ENCODE data around the gene NUDT14. TPM values are rescaled to one million over a fixed set of nuclear protein-coding genes. Genes with fewer than 3 reads are reported as not detected.

The NUDT14 gene
- polyA plus RNA-seq, 3 donors, result 22.0 to 37.4 (median 23.9) TPM

GRCh38 chr14:105136401-105137322 lies 44.5 kb downstream of the NUDT14 start:
- no peak overlapping the region for H3K9ac ChIP-seq (ENCODE audit: insufficient read depth, low read length, poor library complexity, severe bottlenecking)
- H3K4me1 ChIP-seq (ENCODE audit: control insufficient read depth in 1 of 2, insufficient read depth in 2 of 2, low read length in 2 of 2), result no peaks in the 10 kb centered on the region
- H3K4me1 Mint-ChIP-seq, result no peaks in the 10 kb centered on the region
- H3K36me3 Mint-ChIP-seq, result no peaks in the 10 kb centered on the region
- intact Hi-C loops (cut with micrococcal nuclease), result no loop called here
- no peaks in the 10 kb centered on the region for H3K79me2 ChIP-seq (ENCODE audit: insufficient read depth, low read length)
- H3K27me3 ChIP-seq (ENCODE audit: control insufficient read depth in 2 of 2, insufficient read depth in 2 of 2, low read length in 2 of 2), result no peaks in the 10 kb centered on the region
- H4K20me1 ChIP-seq (ENCODE audit: insufficient read depth, low read length), result no peaks in the 10 kb centered on the region
- H3K4me2 ChIP-seq (replicated peaks; ENCODE audit: extremely low read depth, low read length, poor library complexity, severe bottlenecking), result no peak overlapping the region
- H3K9me3 ChIP-seq (replicated peaks in 1 of 2; ENCODE audit: control insufficient read depth in 1 of 2, insufficient read depth in 1 of 2, low read length in 2 of 2), result peaks cover 15 to 19% of the 10 kb centered on the region in 2 donors
- H3K36me3 ChIP-seq (replicated peaks in 1 of 2; ENCODE audit: control insufficient read depth in 1 of 2, insufficient read depth in 2 of 2, low read length in 2 of 2), result no peaks in the 10 kb centered on the region
- H3K27ac ChIP-seq (ENCODE audit: low read depth in 1 of 2, low read length in 2 of 2), result no peak overlapping the region
- no peak for DNase-seq
- WGBS (ENCODE audit: insufficient coverage), result 92% methylated on average over 49 of the region's 50 CpGs
- TF ChIP-seq CTCF (IDR thresholded peaks at IDR 0.05), result no peak
- H3K27me3 Mint-ChIP-seq (ENCODE audit: low read depth in 3 of 3), result peaks cover 5 to 9% (median 8%) of the 10 kb centered on the region in 3 donors
- H3K4me3 ChIP-seq (replicated peaks in 1 of 3; ENCODE audit: low read depth in 2 of 3, low read length in 3 of 3), result no peak overlapping the region
- no peak overlapping the region for H3K4me3 Mint-ChIP-seq
- no peak overlapping the region for H3K27ac Mint-ChIP-seq
- H3K9me3 Mint-ChIP-seq, result peaks cover 14 to 30% (median 17%) of the 10 kb centered on the region in 7 donors
- H2AFZ ChIP-seq (ENCODE audit: insufficient read depth, low read depth, low read length, poor library complexity, severe bottlenecking), result no peak overlapping the region

GRCh38 chr14:105135700-105136395 lies 45.3 kb downstream of the NUDT14 start:
- Histone ChIP-seq H3K79me2 (ENCODE audit: insufficient read depth, low read length) (no peaks in the 10 kb centered on the region), H3K4me1 (ENCODE audit: control insufficient read depth in 1 of 2, insufficient read depth in 2 of 2, low read length in 2 of 2) (no peaks in the 10 kb centered on the region), H2AFZ (ENCODE audit: insufficient read depth, low read depth, low read length, poor library complexity, severe bottlenecking) (no peak overlapping the region), H3K9me3 (replicated peaks in 1 of 2; ENCODE audit: control insufficient read depth in 1 of 2, insufficient read depth in 1 of 2, low read length in 2 of 2) (peaks cover 21 to 22% of the 10 kb centered on the region in 2 donors), H3K9ac (ENCODE audit: insufficient read depth, low read length, poor library complexity, severe bottlenecking) (no peak overlapping the region), H3K4me3 (replicated peaks in 1 of 3; ENCODE audit: low read depth in 2 of 3, low read length in 3 of 3) (no peak overlapping the region), H4K20me1 (ENCODE audit: insufficient read depth, low read length) (no peaks in the 10 kb centered on the region), H3K36me3 (replicated peaks in 1 of 2; ENCODE audit: control insufficient read depth in 1 of 2, insufficient read depth in 2 of 2, low read length in 2 of 2) (no peaks in the 10 kb centered on the region), H3K27me3 (ENCODE audit: control insufficient read depth in 2 of 2, insufficient read depth in 2 of 2, low read length in 2 of 2) (no peaks in the 10 kb centered on the region), H3K27ac (ENCODE audit: low read depth in 1 of 2, low read length in 2 of 2) (no peak overlapping the region), H3K4me2 (replicated peaks; ENCODE audit: extremely low read depth, low read length, poor library complexity, severe bottlenecking) (no peak overlapping the region)
- no peak overlapping the region for H3K27ac Mint-ChIP-seq
- H3K4me1 Mint-ChIP-seq, result no peaks in the 10 kb centered on the region
- intact Hi-C loops (cut with micrococcal nuclease), result no loop called here
- 100% methylated on average over 4 of the region's 14 CpGs for WGBS (ENCODE audit: insufficient coverage)
- no peak for DNase-seq
- no peaks in the 10 kb centered on the region for H3K36me3 Mint-ChIP-seq
- peaks cover 17 to 35% (median 22%) of the 10 kb centered on the region in 7 donors for H3K9me3 Mint-ChIP-seq
- H3K4me3 Mint-ChIP-seq, result no peak overlapping the region
- peaks cover 5 to 9% (median 8%) of the 10 kb centered on the region in 3 donors for H3K27me3 Mint-ChIP-seq (ENCODE audit: low read depth in 3 of 3)
- no peak for TF ChIP-seq CTCF (IDR thresholded peaks at IDR 0.05)
